GM18868 (cell line): ENCODE data around the gene KREMEN1.

Experiments used
- ATAC-seq: cut with Tn5 transposase; IDR thresholded peaks from one replicate; pipeline ENCODE4 v1.9.1; 2021; ENCODE audit warnings: mild to moderate bottlenecking, moderate library complexity; ENCODE audit not compliant: unreplicated experiment

The KREMEN1 gene

DNA sequence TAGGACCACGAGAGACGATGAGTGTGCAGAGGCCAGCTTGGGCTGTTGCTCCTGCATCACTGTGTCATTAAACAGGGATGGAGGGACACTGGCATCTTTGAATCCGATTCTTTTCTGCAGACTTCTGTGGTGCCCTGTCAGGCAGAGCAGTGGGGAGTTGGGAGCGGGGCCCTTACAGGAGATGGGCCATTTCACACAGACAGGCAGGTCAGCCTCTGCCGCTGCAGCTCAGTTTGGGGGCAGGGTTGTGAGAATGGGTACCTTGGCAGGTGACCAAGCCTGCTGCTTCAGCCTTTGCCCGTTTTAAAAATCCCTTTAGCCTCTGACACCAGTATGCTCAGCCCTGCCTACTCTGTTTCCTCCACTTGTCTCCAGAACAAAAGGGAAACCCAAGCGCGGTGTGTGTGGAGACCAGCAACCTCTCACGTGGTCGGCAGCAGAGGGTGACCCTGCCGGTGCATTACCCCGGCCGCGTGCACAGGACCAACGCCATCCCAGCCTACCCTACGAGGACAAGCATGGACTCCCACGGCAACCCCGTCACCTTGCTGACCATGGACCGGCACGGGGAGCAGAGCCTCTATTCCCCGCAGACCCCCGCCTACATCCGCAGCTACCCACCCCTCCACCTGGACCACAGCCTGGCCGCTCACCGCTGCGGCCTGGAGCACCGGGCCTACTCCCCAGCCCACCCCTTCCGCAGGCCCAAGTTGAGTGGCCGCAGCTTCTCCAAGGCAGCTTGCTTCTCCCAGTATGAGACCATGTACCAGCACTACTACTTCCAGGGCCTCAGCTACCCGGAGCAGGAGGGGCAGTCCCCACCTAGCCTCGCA lies 23.8 kb upstream of the KREMEN1 start:
- ATAC-seq, result no peak

DNA sequence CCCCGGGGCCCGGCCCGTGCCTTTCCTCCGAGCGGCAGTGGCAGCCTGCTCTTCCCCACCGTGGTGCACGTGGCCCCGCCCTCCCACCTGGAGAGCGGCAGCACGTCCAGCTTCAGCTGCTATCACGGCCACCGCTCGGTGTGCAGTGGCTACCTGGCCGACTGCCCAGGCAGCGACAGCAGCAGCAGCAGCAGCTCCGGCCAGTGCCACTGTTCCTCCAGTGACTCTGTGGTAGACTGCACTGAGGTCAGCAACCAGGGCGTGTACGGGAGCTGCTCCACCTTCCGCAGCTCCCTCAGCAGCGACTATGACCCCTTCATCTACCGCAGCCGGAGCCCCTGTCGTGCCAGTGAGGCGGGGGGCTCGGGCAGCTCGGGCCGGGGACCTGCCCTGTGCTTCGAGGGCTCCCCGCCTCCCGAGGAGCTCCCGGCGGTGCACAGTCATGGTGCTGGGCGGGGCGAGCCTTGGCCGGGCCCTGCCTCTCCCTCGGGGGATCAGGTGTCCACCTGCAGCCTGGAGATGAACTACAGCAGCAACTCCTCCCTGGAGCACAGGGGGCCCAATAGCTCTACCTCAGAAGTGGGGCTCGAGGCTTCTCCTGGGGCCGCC lies 23.1 kb upstream of the KREMEN1 start:
- no peak for ATAC-seq

DNA sequence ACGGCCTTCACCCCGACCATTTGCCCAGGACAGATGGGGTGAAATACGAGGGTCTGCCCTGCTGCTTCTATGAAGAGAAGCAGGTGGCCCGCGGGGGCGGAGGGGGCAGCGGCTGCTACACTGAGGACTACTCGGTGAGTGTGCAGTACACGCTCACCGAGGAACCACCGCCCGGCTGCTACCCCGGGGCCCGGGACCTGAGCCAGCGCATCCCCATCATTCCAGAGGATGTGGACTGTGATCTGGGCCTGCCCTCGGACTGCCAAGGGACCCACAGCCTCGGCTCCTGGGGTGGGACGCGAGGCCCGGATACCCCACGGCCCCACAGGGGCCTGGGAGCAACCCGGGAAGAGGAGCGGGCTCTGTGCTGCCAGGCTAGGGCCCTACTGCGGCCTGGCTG lies 22.4 kb upstream of the KREMEN1 start:
- ATAC-seq, result no peak

DNA sequence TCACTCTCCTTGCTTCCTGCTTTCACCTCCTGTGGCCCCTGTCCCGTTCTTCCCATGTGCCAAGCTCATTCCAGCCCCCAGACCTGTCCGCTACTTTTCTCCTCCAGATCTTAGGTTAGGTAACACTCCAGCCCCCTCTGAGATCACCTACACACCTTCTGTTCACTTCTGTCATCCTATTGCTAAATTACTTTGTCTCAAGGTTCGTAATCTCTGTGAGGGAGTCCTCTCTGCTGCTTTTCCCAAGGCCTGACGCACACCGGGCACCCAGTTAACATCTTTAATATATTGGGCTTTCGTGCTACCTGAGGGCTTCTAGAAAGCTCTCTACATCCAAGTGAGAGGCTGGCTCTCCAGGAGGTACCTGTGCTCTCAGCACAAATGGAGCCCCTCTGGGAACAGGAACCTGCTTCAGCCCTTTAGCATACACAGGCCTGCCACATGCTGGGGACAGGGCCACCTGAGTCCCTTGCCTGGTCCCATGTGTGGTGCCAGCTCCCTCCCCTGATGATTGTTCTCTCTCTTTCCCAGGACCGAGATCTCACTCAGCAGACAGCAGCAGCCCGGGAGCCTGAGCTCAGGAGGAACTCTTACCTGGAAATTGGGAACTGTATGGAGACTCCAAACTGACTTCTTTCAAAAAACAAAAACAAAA lies 19.7 kb upstream of the KREMEN1 start:
- no peak for ATAC-seq

DNA sequence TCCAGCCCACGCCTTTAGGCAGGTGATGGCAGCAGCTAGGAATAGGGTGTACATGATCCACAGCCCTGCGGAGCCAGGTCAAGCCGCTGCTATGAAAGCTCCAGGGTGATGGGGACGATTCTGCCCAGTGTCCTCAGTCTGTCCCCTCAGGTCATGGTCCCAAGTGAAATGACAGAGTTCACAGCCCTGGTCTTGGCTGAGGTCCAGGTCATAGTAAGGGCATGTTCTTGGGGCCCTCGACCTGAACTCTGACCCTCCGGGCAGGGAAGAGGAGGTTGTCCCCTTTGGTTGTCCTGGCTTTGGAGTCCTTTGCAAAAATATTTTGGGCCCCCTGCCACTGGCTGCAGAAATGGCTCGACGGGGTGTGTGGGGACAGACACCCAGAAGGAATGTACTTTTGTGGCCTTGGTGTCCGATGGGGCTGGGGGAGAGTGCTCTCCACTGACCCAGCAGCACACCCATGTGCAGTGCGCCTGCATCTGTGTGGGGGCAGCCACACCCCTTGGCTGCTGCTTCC lies 18.5 kb upstream of the KREMEN1 start:
- no peak for ATAC-seq

DNA sequence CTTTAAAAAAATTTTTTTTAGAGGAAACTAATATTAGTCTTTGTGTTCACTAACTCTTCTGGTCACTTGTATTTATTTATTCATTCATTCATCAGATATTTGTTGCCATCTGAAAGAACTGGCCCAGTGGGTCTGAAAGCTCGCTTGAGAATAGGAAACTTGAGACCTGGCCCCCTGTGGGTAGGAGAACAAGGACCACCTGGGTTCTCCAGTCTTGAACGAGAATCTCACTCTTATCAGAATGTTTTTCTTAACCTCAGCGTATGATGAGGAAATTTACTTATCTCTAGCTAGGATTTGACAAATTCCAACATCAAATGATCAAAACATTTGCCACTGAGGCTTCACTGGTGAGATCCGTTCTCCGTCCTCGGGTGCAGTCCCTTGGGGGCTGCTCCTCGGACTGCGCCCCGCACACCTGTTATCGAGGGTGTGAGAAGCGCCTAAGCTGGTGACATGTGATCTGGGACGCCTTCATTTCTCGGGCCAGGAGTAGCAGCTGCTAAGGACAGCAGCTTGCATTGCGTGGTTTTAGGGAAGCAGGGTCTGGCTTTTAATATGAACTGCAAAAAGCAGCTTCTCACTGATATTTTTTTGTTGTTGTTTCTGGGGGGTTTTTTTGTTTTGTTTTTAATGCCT lies 17.5 kb upstream of the KREMEN1 start:
- ATAC-seq, result no peak

DNA sequence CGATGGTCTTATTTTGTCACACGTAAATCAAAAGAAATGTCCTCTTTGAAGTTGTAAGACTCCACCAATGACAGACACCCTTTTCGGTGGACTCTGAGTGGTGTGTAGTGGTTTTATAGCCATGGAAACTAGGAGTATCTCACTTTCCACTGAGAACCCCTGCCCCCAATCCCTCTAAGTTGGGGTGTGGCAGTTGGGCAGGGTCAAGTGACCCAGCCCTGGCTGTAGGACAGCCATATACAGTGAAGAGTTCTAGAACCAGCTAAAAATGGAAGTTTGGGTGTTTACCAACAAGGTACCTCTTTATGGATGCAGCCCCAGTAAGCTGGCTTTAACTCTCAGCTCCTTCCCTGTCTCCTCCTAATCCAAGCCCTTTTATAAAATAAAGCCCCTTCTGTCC lies 16.4 kb upstream of the KREMEN1 start:
- ATAC-seq, result no peak

DNA sequence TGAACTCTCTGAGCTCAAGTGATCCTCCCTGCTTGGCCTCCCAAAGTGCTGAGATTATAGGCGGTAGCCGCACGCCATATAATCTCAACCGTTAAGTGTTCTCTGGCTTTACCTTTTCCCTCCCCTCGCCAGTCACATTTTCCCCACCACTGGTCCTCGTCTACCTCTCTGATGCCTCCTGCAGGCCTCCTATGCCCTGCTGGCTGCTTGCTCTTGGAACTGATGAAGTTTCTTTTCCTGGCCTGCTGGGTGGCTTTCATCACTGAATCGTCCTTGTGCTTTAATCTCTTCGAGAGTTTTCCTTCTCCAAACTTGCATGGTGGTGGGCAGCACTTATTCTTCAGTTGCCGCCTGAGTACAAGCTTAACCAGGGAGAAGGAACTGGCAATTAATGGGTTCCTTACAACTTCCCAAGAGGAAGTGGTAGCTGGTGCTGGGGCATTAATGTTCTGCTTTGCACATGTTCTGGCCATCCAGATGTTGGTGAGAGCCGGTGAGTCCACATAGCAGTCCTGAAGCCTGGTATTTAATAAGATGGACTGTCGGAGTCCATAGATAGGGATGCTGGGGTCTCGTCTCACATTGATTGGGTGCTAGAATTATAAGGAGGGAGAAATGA lies 12.5 kb upstream of the KREMEN1 start:
- ATAC-seq, result no peak

DNA sequence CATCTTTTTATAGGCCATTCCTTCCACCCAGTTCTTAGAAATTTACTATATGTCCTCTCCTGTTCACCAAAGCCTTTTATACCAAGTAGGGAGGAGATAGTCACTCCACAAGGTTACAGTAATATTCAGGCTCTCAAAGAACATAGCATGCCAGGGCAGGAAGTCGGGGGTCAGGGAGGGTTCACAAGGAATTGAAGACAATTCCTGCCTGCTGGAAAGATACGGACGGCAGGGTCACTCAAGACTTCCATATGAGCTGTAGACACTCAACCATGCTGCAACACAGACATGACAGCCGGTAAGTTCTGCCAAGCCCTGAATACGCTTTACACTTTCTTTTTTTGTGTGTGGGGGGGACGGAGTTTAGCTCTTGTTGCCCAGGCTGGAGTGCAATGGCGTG lies 11.9 kb upstream of the KREMEN1 start:
- ATAC-seq, result no peak

DNA sequence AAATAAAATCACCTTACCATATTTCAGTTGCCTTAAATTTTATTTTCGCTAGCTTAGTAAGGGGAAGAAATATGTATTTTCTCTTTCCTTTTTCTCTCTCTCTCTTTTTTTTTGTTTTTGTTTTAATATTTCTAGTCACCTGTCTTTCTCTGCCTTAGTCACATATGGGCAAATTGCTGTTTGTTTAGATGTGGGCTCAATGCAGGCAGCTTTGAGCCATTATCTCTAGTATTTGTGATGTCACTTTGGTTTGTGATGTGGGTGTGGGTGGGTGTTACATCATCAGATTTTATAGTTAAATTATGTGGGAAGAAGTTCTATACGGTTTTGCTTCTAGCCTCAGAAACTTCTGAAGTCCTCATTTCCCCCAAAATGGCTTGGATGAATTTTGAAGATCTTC lies 11.1 kb upstream of the KREMEN1 start, which contains the start of gene C22orf31:
Gene C22orf31 (minus strand): TSS at position 59 of the 400 bp plus-strand sequence. CDS start 39 bp downstream, at position 20.
- ATAC-seq, result no peak

DNA sequence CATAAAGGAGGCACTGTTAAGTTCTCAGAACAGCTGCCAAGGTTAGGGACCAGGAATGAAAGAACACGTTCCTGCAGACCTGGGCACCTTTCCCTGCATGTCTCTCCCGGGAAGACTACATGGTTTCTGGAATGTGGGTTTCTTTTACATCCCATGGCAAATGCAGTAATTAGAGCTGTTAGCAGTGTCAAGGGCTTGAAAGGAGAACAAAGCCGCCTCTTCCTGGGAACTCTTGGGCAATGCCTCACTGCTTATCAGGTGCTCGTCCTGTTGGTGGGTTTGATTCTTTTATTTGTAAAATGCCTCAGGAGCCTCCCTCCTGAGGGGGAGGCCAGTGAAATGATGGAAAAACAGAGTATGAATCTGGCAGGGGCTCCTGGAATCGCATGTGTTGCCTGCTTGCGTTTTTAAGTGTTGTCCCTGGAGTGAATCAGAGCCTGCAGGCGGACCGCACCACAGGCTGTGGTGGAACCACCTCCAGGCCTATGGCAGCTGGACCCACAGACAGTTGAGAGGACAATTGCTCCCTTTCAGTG lies 10.5 kb upstream of the KREMEN1 start:
- ATAC-seq, result no peak

DNA sequence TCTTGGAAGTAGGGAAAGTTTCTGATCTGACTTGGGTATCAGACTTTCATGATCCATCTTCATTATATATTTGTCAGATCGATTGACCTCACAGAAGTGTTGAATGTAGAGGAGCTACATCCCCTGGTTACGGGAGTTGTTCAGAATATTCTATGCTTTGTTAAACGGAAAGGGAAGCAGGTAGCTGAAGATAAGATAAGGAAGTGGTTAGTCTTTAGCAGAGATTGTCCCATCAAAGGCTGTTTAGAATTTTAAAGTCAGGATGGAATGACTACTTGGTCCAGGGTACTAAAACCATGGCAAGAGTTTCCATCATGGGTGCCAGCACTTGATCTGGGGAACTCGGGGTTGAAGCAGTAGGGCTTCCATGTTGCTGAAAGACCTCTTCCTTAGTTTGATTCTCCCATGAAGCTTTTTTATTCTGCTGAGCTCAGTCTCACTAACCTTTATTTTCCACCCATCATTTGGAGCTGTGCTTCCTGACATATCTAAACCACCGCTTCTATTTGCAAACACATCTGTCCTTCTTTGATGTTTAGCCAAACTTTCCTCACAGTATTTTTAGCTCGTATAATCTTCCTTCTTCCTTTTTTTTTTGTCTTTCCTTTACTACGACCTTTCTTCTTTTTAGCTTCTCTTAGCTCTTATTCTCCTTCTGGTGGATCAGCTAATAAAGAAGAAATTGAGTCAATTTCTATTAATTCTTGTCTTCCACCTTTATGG lies 7.2 kb upstream of the KREMEN1 start:
- ATAC-seq, result no peak

DNA sequence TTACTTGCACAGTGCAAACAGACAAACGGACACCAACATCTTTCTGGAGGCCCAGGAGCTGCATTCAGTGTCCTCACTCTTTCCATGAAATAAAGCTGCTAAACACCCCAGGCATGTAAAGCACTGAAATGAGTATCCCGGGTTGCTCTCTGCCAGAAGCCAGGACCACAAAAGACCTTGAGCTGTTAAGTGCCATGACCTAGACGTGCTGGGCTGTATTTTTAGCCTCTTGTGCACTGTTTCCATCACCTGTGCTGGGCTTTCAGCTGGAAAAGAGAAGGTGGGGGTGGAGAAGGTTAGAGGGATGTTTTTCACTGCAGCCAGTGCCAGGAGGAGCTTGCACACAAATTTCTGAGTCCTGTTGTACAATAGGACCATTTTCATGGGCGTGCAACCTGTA lies 3.4 kb upstream of the KREMEN1 start:
- no peak for ATAC-seq

DNA sequence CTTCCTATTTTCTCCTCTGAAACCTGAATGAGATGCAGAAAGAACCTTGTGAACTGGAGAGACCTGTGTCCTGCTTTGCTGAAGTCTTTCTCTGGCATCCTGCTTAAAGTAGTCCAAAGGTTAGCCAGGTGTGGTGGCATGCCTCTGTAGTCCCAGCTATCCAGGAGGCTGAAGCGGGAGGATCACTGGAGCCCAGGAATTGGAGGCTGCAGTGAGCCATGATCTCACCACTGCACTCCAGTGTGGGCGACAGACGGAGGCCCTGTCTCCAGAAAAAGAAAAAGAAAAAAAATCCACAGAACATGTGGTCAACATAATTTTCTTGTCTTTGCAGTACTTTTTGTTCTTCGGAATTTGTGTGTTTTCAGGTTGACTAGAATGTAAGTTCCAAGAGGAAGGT lies 2.3 kb upstream of the KREMEN1 start:
- ATAC-seq, result no peak

DNA sequence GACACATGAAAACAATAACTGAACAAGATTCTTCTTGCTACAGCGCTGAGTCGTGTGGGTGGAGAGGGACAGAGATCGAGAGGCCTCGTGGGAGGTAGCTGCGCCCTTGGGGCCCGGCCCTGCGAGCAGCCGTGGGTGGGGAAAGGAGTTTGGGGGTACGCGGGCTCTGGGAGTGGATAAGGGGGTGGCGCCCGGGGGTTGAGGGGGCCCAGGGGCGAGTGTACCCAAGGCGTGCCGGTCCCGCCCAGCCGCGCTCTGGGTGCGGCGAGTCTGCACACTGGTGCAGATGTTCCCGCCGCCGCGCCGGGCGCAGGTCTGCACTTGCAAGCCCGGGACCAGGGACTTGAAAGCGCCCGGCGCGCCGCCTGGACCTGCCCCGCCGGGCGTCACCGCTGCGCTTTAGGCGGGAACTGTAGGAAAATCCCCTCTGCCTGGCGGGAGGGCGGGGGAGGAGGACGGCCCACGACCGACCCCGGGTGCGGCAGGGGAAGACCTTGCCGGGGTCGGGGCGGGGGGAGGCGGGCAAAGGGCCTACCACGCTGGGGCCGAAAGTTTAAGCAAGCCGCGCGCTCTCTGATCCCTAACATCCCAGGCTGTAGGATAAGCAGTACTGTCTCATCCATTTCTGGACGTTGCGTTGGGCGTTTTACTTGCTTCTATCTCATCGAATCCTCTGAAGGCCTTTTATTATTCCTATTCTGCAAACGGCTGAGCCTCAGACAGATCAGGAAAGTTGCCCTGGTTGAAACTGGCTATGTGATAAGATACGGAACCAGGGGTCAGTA lies 1.4 kb upstream of the KREMEN1 start:
- ATAC-seq, result no peak

DNA sequence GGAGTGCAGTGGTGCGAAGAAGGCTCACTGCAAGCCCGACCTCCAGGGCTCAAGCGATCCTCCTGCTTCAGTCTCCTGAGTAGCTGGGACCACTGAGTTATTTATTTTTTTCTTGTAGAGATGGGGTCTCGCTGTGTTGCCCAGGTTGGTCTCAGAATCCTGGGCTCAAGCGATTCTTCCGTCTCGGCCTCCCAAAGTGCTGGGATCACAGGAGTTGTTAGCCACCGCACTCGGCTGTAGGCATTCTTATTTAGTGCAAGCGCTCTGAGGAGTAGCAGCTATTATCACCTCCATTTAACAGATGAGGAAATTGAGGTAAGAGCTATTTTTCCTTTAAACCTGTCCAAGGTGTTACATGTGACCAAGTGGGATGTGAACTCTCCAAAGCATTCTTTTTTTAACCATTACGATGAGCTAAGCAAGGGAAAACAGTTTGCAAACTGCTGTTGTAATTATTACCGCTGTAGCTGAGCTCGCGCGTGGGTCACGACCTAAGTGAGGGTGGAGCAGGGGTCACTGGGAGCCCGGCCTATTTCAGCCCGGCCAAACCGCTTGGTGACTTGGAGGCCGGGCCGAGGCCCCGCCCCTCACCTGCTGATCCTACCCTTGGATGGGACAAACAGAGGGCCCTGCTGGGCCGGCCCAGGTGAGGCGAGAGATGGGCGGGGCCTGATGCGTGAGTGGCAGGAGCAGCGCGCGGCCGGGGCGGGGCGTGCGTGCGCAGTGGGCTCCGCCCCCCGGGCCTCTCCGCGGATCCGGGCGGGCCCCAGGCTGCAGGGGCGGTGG lies 449 bp upstream of the KREMEN1 start:
- peak; percentile 86 for ATAC-seq

DNA sequence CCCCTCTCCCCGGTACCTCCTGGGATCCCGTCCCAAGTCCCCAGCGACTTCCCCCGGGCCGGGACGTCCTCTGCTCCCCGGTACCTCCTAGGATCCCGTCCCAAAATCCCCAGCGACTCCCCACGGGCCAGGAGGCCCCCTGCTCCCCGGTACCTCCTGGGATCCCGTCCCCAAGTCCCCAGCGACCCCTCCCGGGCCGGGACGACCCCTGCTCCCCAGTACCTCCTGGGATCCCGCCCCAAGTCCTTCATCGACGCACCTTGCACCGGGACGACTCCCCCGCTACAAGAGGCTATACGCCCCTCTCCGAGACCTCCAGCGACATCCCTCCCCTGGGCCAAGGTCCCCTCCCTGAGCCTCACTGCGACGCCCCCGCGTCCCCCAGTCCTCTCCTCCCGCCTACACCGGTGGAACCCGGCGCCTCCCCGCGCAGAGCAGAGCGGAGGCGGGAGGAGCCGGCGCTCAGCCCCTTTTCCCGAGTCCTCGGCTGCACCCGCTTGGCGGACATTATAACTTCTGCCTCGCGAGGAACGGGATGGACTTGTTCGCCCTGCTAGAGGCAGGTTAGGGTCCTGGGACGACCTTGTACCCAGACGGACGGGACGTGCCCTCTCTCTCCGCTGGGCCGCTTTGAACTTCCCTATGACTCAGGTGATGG lies 912 bp downstream of the KREMEN1 start:
- no peak for ATAC-seq

DNA sequence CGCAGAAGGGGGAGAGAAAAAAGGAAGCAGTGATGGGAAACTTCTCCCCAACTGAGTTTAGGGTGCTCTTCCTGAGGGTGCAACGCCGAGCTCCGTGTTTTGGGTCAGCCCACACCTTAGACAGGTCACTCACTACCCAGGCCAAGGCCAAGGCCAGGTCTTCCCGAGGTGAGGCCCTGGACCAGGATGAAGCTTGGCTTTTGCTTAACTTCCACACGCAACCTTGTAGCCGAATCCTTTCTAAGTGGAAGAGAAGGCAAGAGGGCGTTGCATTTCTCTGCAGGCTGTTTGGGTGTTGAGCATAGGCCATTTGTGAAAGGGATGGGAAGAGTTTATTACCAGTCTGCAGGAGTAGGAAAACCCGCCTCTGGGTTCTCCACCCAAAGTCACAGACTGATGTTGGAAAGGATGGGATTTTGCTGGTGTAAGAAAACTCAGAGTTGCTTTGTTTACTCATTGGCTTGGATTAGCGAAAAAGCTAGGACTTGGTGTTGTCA lies 1.5 kb downstream of the KREMEN1 start:
- no peak for ATAC-seq
